ENCODE data around the gene ZNF511. TPM values are rescaled to one million over a fixed set of nuclear protein-coding genes. Genes with fewer than 3 reads are reported as not detected.

ZNF511 gene
- total RNA-seq, 1 experiment from 2014 or later, result 44.7 TPM

DNA sequence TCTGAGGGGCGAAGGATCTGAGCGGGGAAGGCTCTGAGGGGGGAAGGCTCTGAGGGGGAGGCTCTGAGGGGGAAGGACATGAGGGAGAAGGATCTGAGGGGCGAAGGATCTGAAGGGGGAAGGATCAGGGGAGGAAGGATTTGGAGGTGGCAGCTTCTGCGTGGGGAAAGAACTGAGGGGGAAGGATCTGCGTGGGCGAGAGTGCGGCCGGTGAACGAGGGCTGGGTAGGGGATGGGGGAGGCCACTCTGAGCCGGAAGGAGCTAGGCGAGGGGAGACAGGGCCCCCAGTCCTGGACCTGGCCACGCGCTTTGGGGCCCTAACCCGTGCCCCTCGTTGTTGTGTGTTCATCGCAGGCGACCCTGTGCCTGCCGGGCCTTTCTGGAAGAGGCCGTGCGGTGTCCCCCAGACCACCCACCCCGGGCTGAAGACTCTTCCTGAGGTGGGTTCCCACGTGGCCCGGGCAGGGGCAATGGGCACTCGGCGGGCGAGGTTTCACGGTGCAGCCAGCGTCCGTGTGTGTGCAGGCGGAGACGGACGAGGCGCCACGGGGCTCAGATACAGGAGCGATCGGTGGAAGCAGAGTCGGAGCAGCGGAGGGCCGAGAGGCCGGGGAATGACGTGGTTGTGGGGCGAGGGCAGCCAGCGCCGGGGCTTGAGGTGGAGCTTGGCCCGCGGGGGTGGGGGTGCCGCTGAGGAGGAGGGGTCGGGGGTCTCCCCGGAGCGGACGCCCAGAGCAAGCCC is 26.0 kb downstream of the ZNF511 start:
- no peak for DNase-seq
- H3K9me3 ChIP-seq (ENCODE audit: insufficient read depth, low read depth), result no peaks in the 10 kb centered on the region
- no TSS peak for BruUV-seq (replicated peaks)
- peaks cover 15% of the 10 kb centered on the region for H3K27me3 ChIP-seq (ENCODE audit: insufficient read depth, low read depth)
- H3K4me2 ChIP-seq, result no peak overlapping the region
- H3F3A ChIP-seq (ENCODE audit: insufficient read depth, low read depth), result no peaks in the 10 kb centered on the region
- no peaks in the 10 kb centered on the region for H3K9me2 ChIP-seq (ENCODE audit: insufficient read depth)
- CTCF ChIA-PET, result no interaction called here
- no peaks in the 10 kb centered on the region for H3K36me3 ChIP-seq (ENCODE audit: low read depth)
- H4K20me1 ChIP-seq (ENCODE audit: insufficient read depth), result no peaks in the 10 kb centered on the region
- intact Hi-C loops (cut with micrococcal nuclease; ENCODE audit: unreplicated experiment), result no loop called here
- H3K79me2 ChIP-seq (ENCODE audit: low read depth), result no peaks in the 10 kb centered on the region
- H2AFZ ChIP-seq, result no peak overlapping the region
- no peak overlapping the region for H3K4me3 ChIP-seq
- TF ChIP-seq EZH2 (IDR thresholded peaks at IDR 0.05; ENCODE audit: low read depth), result no peak
- TF ChIP-seq, protein P1, sequence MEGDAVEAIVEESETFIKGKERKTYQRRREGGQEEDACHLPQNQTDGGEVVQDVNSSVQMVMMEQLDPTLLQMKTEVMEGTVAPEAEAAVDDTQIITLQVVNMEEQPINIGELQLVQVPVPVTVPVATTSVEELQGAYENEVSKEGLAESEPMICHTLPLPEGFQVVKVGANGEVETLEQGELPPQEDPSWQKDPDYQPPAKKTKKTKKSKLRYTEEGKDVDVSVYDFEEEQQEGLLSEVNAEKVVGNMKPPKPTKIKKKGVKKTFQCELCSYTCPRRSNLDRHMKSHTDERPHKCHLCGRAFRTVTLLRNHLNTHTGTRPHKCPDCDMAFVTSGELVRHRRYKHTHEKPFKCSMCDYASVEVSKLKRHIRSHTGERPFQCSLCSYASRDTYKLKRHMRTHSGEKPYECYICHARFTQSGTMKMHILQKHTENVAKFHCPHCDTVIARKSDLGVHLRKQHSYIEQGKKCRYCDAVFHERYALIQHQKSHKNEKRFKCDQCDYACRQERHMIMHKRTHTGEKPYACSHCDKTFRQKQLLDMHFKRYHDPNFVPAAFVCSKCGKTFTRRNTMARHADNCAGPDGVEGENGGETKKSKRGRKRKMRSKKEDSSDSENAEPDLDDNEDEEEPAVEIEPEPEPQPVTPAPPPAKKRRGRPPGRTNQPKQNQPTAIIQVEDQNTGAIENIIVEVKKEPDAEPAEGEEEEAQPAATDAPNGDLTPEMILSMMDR (conservative IDR thresholded peaks at IDR 0.05), result no peak
- POLR2A ChIA-PET (ENCODE audit: unreplicated experiment), result no interaction called here
- no peaks in the 10 kb centered on the region for H3K4me1 ChIP-seq (replicated peaks; ENCODE audit: insufficient read depth)
- H3K27ac ChIP-seq, result no peak overlapping the region

DNA sequence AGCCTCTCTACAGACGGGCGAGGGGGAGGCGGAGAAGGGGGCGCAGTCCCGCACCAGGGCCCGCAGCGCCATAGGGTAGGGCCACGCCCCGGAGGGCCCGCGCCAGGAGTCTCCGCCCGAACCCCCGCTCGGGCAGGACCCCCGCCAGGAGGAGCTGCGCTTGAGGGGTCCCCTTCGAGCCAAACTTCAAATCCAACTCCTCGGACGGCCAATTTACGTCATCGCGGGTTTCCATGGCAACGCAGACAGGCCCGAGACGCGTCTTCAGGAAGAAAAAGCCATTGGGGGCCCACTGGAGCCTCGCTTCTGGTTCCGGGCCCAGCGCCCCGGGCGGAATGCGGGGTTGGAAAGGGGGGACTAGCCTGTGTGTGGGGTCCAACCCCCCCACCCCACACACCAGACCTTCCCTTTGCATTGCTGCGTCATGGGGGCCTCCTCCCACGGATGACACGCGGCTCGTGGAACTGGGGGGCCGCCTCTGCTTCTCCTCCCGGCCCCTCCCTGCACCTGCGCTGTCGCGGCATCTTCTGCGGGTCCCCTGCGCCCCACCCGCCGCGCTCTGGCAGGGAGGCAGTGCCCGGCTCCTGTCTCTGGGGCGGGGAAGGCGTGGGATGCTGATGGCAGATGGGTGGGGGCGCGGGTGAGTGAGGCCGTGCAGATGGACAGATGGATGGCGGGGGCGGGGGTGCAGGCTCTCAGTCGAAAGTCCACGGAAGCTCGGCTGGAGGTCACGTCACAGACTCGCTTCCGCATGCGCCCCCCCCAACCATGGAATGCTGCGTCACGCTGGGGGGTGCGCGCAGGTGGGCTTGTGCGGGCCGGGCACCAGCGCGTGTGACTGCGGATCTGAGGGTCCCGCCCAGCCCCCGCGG is 26.8 kb downstream of the ZNF511 start:
- no peak overlapping the region for H3K4me3 ChIP-seq
- H3K4me2 ChIP-seq, result no peak overlapping the region
- H3K36me3 ChIP-seq (ENCODE audit: low read depth), result no peaks in the 10 kb centered on the region
- H3K79me2 ChIP-seq (ENCODE audit: low read depth), result no peaks in the 10 kb centered on the region
- H4K20me1 ChIP-seq (ENCODE audit: insufficient read depth), result no peaks in the 10 kb centered on the region
- no peak overlapping the region for H2AFZ ChIP-seq
- no peak overlapping the region for H3K27ac ChIP-seq
- no peaks in the 10 kb centered on the region for H3K4me1 ChIP-seq (replicated peaks; ENCODE audit: insufficient read depth)
- DNase-seq, result no peak
- intact Hi-C loops (cut with micrococcal nuclease; ENCODE audit: unreplicated experiment), result no loop called here
- no peaks in the 10 kb centered on the region for H3F3A ChIP-seq (ENCODE audit: insufficient read depth, low read depth)
- ChIA-PET POLR2A (ENCODE audit: unreplicated experiment) (no interaction called here), CTCF (no interaction called here)
- no peaks in the 10 kb centered on the region for H3K9me3 ChIP-seq (ENCODE audit: insufficient read depth, low read depth)
- no peaks in the 10 kb centered on the region for H3K9me2 ChIP-seq (ENCODE audit: insufficient read depth)
- TF ChIP-seq EZH2 (IDR thresholded peaks at IDR 0.05; ENCODE audit: low read depth), result no peak
- TF ChIP-seq, protein P1 (conservative IDR thresholded peaks at IDR 0.05), result no peak
- H3K27me3 ChIP-seq (ENCODE audit: insufficient read depth, low read depth), result peaks cover 15% of the 10 kb centered on the region
- BruUV-seq (replicated peaks), result no TSS peak

DNA sequence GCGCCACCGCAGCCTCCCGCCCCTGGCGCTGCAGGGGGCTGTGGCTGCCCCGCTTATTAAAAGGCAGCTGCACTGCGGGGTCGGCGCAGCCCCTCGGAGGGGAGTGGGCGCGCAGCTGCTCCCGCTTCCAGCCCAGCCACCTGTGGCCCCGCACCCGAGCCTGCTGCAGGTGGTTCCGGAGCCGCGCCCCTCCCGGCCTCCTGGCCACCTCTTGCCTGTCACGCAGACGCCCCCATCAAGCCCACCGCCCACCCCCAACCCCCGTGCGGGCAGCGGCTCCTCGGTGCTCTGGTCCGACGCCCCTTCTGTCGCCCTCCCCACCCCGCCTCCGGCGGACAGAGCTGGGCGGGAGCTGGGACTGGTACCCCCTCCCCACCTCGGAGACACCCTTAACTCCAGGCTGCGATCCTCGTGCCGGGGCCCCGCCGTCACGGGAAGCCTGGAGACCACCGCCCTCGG is 27.4 kb downstream of the ZNF511 start:
- no peaks in the 10 kb centered on the region for H3K36me3 ChIP-seq (ENCODE audit: low read depth)
- H3K9me2 ChIP-seq (ENCODE audit: insufficient read depth), result no peaks in the 10 kb centered on the region
- no peaks in the 10 kb centered on the region for H3K9me3 ChIP-seq (ENCODE audit: insufficient read depth, low read depth)
- H3K27me3 ChIP-seq (ENCODE audit: insufficient read depth, low read depth), result peaks cover 15% of the 10 kb centered on the region
- no peak overlapping the region for H3K4me3 ChIP-seq
- no peak overlapping the region for H2AFZ ChIP-seq
- POLR2A ChIA-PET (ENCODE audit: unreplicated experiment), result no interaction called here
- CTCF ChIA-PET, result no interaction called here
- H3K27ac ChIP-seq, result no peak overlapping the region
- intact Hi-C loops (cut with micrococcal nuclease; ENCODE audit: unreplicated experiment), result no loop called here
- no peak for DNase-seq
- H4K20me1 ChIP-seq (ENCODE audit: insufficient read depth), result no peaks in the 10 kb centered on the region
- H3K4me1 ChIP-seq (replicated peaks; ENCODE audit: insufficient read depth), result no peaks in the 10 kb centered on the region
- TF ChIP-seq, protein P1 (conservative IDR thresholded peaks at IDR 0.05), result no peak
- no peak for TF ChIP-seq EZH2 (IDR thresholded peaks at IDR 0.05; ENCODE audit: low read depth)
- no TSS peak for BruUV-seq (replicated peaks)
- no peaks in the 10 kb centered on the region for H3F3A ChIP-seq (ENCODE audit: insufficient read depth, low read depth)
- H3K79me2 ChIP-seq (ENCODE audit: low read depth), result no peaks in the 10 kb centered on the region
- H3K4me2 ChIP-seq, result no peak overlapping the region
